WERI-Rb-1 (cell line): ENCODE results near the gene MRPL33.

Source experiments
- DNase-seq: peaks from one replicate; pipeline ENCODE4 v3.0.0-alpha.2; 2020
- H3K27ac ChIP-seq: fragments of 250-450 bp; sonication (Bioruptor Pico); 2 replicates; pipeline ENCODE4 v1.5.1; 2020; ENCODE audit warnings: mild to moderate bottlenecking, moderate library complexity
- H3K27me3 ChIP-seq: fragments of 250-450 bp; sonication (Bioruptor Pico); 2 replicates; pipeline ENCODE4 v1.5.1; 2021; ENCODE audit warnings: mild to moderate bottlenecking, low read depth, moderate library complexity; ENCODE audit not compliant: insufficient read depth, severe bottlenecking
- H3K36me3 ChIP-seq: fragments of 250-450 bp; sonication (Bioruptor Pico); 2 replicates; pipeline ENCODE4 v1.5.1; 2020; ENCODE audit warnings: mild to moderate bottlenecking, moderate library complexity
- H3K4me3 ChIP-seq: 2 replicates; pipeline ENCODE4 v1.5.1; 2011; ENCODE audit warnings: low read depth, mild to moderate bottlenecking, control low read depth, low read length
- H3K9me3 ChIP-seq: fragments of 250-450 bp; sonication (Bioruptor Pico); 2 replicates; pipeline ENCODE4 v1.5.1; 2021; ENCODE audit warnings: mild to moderate bottlenecking, moderate library complexity; ENCODE audit not compliant: severe bottlenecking
- CTCF ChIP-seq: IDR thresholded peaks from 2 replicates; pipeline ENCODE4 v1.5.1; 2011; ENCODE audit warnings: low read depth, mild to moderate bottlenecking, control low read depth, inconsistent platforms, low read length

The MRPL33 gene

DNA sequence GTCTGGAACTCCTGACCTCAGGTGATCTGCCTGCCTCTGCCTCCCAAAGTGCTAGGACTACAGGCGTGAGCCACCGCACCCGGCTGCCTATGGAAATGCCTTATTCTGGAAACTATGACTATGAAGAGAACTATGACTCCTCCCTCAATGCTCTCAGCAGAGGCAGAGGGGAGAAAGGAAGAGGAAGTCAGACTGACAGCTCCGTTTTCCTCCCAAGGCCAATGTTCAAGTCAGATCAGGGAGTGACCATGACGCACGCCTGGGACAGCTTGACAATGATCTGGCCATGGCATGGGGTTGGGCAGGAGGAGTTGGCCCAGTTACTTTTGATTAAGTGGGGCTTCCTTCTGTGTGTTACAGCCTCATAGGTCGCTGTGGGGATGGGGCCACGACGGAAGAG, 44.3 kb upstream of the MRPL33 start:
- Histone ChIP-seq H3K36me3 (no peaks in the 10 kb centered on the region), H3K9me3 (no peaks in the 10 kb centered on the region), H3K27ac (no peak overlapping the region), H3K27me3 (no peaks in the 10 kb centered on the region), H3K4me3 (no peak overlapping the region)
- DNase-seq, result no peak
- TF ChIP-seq CTCF, result no peak

- Histone ChIP-seq H3K36me3 (no peaks in the 10 kb centered on the region), H3K27me3 (no peaks in the 10 kb centered on the region), H3K9me3 (no peaks in the 10 kb centered on the region), H3K27ac (no peak overlapping the region), H3K4me3 (no peak overlapping the region)
- no peak for TF ChIP-seq CTCF
- DNase-seq, result no peak
Measured at GRCh38 chr2:27728081-27728858, 43.2 kb upstream of the MRPL33 start.

GRCh38 chr2:27729198-27729597, 42.3 kb upstream of the MRPL33 start:
- H3K4me3 ChIP-seq, result no peak overlapping the region
- H3K9me3 ChIP-seq, result no peaks in the 10 kb centered on the region
- no peak for TF ChIP-seq CTCF
- no peaks in the 10 kb centered on the region for H3K36me3 ChIP-seq
- no peak overlapping the region for H3K27ac ChIP-seq
- no peak for DNase-seq
- H3K27me3 ChIP-seq, result no peaks in the 10 kb centered on the region

GRCh38 chr2:27729614-27730013, 41.9 kb upstream of the MRPL33 start:
- no peak for DNase-seq

GRCh38 chr2:27730261-27730662, 41.3 kb upstream of the MRPL33 start:
- H3K4me3 ChIP-seq, result no peak overlapping the region
- H3K27ac ChIP-seq, result no peak overlapping the region

More at GRCh38 chr2:27729614-27730013, 41.9 kb upstream of the MRPL33 start:
- no peak for TF ChIP-seq CTCF
- H3K4me3 ChIP-seq, result no peak overlapping the region
- no peak overlapping the region for H3K27ac ChIP-seq
- no peaks in the 10 kb centered on the region for H3K27me3 ChIP-seq
- no peaks in the 10 kb centered on the region for H3K36me3 ChIP-seq
- no peaks in the 10 kb centered on the region for H3K9me3 ChIP-seq

More at GRCh38 chr2:27730261-27730662, 41.3 kb upstream of the MRPL33 start:
- no peaks in the 10 kb centered on the region for H3K27me3 ChIP-seq
- DNase-seq, result no peak
- no peaks in the 10 kb centered on the region for H3K36me3 ChIP-seq
- no peaks in the 10 kb centered on the region for H3K9me3 ChIP-seq
- TF ChIP-seq CTCF, result no peak
